ENCODE results near the gene HSBP1L1. TPM values are rescaled to one million over a fixed set of nuclear protein-coding genes. Genes with fewer than 3 reads are reported as not detected.
A peak's percentile ranks its signal among the peaks of the same experiment; 100 is the strongest.

HSBP1L1 gene
- total and polyA plus RNA-seq, 2 of the 13 experiments (the other 11 are each of a cell fraction or from before 2014, with no cell fraction given) = 22.6 to 45.1 TPM

DNA sequence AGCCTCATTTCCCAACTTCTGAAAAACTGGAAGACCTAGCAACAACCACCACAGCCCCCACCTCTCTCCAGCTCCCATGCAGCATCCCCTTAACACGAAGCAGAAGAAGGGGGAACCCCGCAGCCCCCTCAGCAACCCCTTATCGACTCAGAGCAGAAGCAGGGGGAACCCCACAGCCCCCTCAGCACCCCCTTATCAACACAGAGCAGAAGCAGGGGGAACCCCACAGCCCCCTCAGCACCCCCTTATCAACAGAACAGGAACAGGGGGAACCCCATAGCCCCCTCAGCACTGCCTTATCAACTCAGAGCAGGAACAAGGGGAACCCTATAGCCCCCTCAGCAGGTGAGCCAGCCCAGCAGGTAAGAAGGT, 19.7 kb upstream of the HSBP1L1 start:
- Histone ChIP-seq H3K4me2 (ENCODE audit: low read depth, low read length) (0 out of 2 replicates have a peak overlapping the region, but pooled peaks have one; percentile 14), H2AFZ (ENCODE audit: low read length) (no peak overlapping the region), H3K4me1 (ENCODE audit: insufficient read depth, low read length) (peaks cover 84% of the 10 kb centered on the region), H3K27ac (ENCODE audit: extremely low read length, insufficient read depth, low read length) (no peak overlapping the region), H3K79me2 (ENCODE audit: insufficient read depth, low read length) (peaks cover 91% of the 10 kb centered on the region), H4K20me1 (ENCODE audit: insufficient read depth, low read length) (peaks cover 14% of the 10 kb centered on the region; the same call in 1 of the 2 replicates), H3K27me3 (ENCODE audit: control insufficient read depth in 1 of 2, insufficient read depth in 2 of 2, low read length in 2 of 2) (no peaks in the 10 kb centered on the region), H3K4me3 (replicated peaks in 1 of 3; ENCODE audit: insufficient read depth in 1 of 3, low read depth in 2 of 3, low read length in 3 of 3) (no peak overlapping the region), H3K9ac (ENCODE audit: insufficient read depth, low read depth, low read length) (no peak overlapping the region), H3K9me3 (ENCODE audit: low read length) (no peaks in the 10 kb centered on the region), H3K36me3 (replicated peaks in 1 of 2; ENCODE audit: control insufficient read depth in 1 of 2, insufficient read depth in 2 of 2, low read length in 2 of 2) (peaks cover 14 to 41% of the 10 kb centered on the region in 2 experiments; a peak in 4 of 5 replicates)
- BruUV-seq (replicated peaks) = no TSS peak
- intact Hi-C loops (cut with micrococcal nuclease; ENCODE audit: unreplicated experiment) (no loop called here), in situ Hi-C loops (cut with HindIII; ENCODE audit: extremely low pct_ligation_motif_present, low pct_unique_long_range_greater_than_20kb) (no loop called here)
- no peak for TF ChIP-seq HNF4A (CRISPR knock-in tag; IDR thresholded peaks at IDR 0.05)
- FAIRE-seq (no peak), DNase-seq (ENCODE audit: low spot score) (no peak), ATAC-seq (no peak)
- WGBS (ENCODE audit: low lambda C conversion rate) = 91% methylated on average over 3 of the region's 3 CpGs
- ChIA-PET CTCF (ENCODE audit: low intra/inter-chr PET ratio, low total read pairs) (no interaction called here), POLR2A (interaction anchor here (1.4 kb wide), 1 partner anchor 10 kb away, joined by 4 read pairs; no protein-coding TSS in a partner anchor)

GRCh38 chr18:79945118-79946042, 19.1 kb upstream of the HSBP1L1 start:
- peaks cover 14 to 36% of the 10 kb centered on the region in 2 experiments; a peak in 4 of 5 replicates for H3K36me3 ChIP-seq (replicated peaks in 1 of 2; ENCODE audit: control insufficient read depth in 1 of 2, insufficient read depth in 2 of 2, low read length in 2 of 2)
- BruUV-seq (replicated peaks) = no TSS peak
- peak overlapping the region; percentile 14; the same call in 1 of the 2 replicates for H3K4me2 ChIP-seq (ENCODE audit: low read depth, low read length)
- no peak overlapping the region for H3K4me3 ChIP-seq (replicated peaks in 1 of 3; ENCODE audit: insufficient read depth in 1 of 3, low read depth in 2 of 3, low read length in 3 of 3)
- no peak for FAIRE-seq
- no peaks in the 10 kb centered on the region for H3K9me3 ChIP-seq (ENCODE audit: low read length)
- in situ Hi-C loops (cut with HindIII; ENCODE audit: extremely low pct_ligation_motif_present, low pct_unique_long_range_greater_than_20kb) = no loop called here
- ATAC-seq = peak; percentile 16
- DNase-seq (ENCODE audit: low spot score) = no peak
- no peaks in the 10 kb centered on the region; a peak in 1 of 5 replicates for H3K27me3 ChIP-seq (ENCODE audit: control insufficient read depth in 1 of 2, insufficient read depth in 2 of 2, low read length in 2 of 2)
- H3K79me2 ChIP-seq (ENCODE audit: insufficient read depth, low read length) = peaks cover 91% of the 10 kb centered on the region
- intact Hi-C loops (cut with micrococcal nuclease; ENCODE audit: unreplicated experiment) = no loop called here
- peak overlapping the region; percentile 36; the same call in 1 of the 2 replicates for H3K9ac ChIP-seq (ENCODE audit: insufficient read depth, low read depth, low read length)
- peak; percentile 19 for TF ChIP-seq AGO2 (optimal IDR thresholded peaks at IDR 0.05; ENCODE audit: low read depth, low read length)
- TF ChIP-seq, protein P1, sequence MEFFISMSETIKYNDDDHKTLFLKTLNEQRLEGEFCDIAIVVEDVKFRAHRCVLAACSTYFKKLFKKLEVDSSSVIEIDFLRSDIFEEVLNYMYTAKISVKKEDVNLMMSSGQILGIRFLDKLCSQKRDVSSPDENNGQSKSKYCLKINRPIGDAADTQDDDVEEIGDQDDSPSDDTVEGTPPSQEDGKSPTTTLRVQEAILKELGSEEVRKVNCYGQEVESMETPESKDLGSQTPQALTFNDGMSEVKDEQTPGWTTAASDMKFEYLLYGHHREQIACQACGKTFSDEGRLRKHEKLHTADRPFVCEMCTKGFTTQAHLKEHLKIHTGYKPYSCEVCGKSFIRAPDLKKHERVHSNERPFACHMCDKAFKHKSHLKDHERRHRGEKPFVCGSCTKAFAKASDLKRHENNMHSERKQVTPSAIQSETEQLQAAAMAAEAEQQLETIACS (CRISPR knock-in tag; IDR thresholded peaks at IDR 0.05) = no peak
- TF ChIP-seq RBFOX2 (IDR thresholded peaks at IDR 0.05; ENCODE audit: low read depth, low read length) = 0 out of 2 replicates have a peak, but pooled peaks have one; percentile 25
- peak; percentile 44 for TF ChIP-seq ZNF687 (CRISPR knock-in tag; IDR thresholded peaks at IDR 0.05)
- peak; percentile 34; the same call in 1 of the 2 replicates for TF ChIP-seq SPEN (CRISPR knock-in tag; IDR thresholded peaks at IDR 0.05; ENCODE audit: low read depth)
- H4K20me1 ChIP-seq (ENCODE audit: insufficient read depth, low read length) = peaks cover 13% of the 10 kb centered on the region; the same call in 1 of the 2 replicates
- peak overlapping the region; percentile 28 for H3K27ac ChIP-seq (ENCODE audit: extremely low read length, insufficient read depth, low read length)
- H2AFZ ChIP-seq (ENCODE audit: low read length) = no peak overlapping the region
- ChIA-PET POLR2A (interaction anchor here (0.9 to 1.9 kb wide), 3 partner anchors 9 to 11 kb away, joined by 3 to 6 read pairs (median 4); no protein-coding TSS in a partner anchor), CTCF (ENCODE audit: low intra/inter-chr PET ratio, low total read pairs) (no interaction called here)
- H3K4me1 ChIP-seq (ENCODE audit: insufficient read depth, low read length) = peaks cover 90% of the 10 kb centered on the region
- 87% methylated on average over 11 of the region's 17 CpGs for WGBS (ENCODE audit: low lambda C conversion rate)

Measured in HepG2 (cell line).